ENCODE data around the gene SCFD2.
"Not testable (repeated sequence)": the region's sequence is repeated elsewhere in the genome, so short reads cannot be mapped to it uniquely, and the experiment has no call there.

SCFD2 gene

GRCh38 chr4:53346392-53346791 is 19.5 kb downstream of the SCFD2 start:
- DNase-seq (ENCODE audit: low read depth in 2 of 2), result not testable (repeated sequence)

GRCh38 chr4:53340145-53340544 is 25.7 kb downstream of the SCFD2 start:
- not testable (repeated sequence) for DNase-seq (ENCODE audit: low read depth in 2 of 2)

GRCh38 chr4:53334916-53335315 is 30.9 kb downstream of the SCFD2 start:
- DNase-seq (ENCODE audit: low read depth in 2 of 2), result not testable (repeated sequence)

GRCh38 chr4:53326535-53326934 is 39.3 kb downstream of the SCFD2 start:
- DNase-seq (ENCODE audit: low read depth in 2 of 2), result no peak

- no peak for DNase-seq (ENCODE audit: low read depth in 2 of 2)
These were observed 43.2 kb downstream of the SCFD2 start for GRCh38 chr4:53322696-53323095.

- DNase-seq (ENCODE audit: low read depth in 2 of 2), result no peak
These were observed 43.9 kb downstream of the SCFD2 start for GRCh38 chr4:53321984-53322289.

GRCh38 chr4:53321151-53321983 is 44.5 kb downstream of the SCFD2 start:
- no peak for DNase-seq (ENCODE audit: low read depth in 2 of 2)

- DNase-seq (ENCODE audit: low read depth in 2 of 2), result no peak
These were observed 50.6 kb downstream of the SCFD2 start for GRCh38 chr4:53315300-53315699.

GRCh38 chr4:53314252-53314651 is 51.6 kb downstream of the SCFD2 start:
- no peak for DNase-seq (ENCODE audit: low read depth in 2 of 2)

GRCh38 chr4:53313510-53313909 is 52.4 kb downstream of the SCFD2 start:
- no peak for DNase-seq (ENCODE audit: low read depth in 2 of 2)

GRCh38 chr4:53309321-53310040 is 56.4 kb downstream of the SCFD2 start:
- no peak for DNase-seq (ENCODE audit: low read depth in 2 of 2)

GRCh38 chr4:53307819-53308780 is 57.8 kb downstream of the SCFD2 start:
- no peak for DNase-seq (ENCODE audit: low read depth in 2 of 2)

GRCh38 chr4:53307210-53307609 is 58.7 kb downstream of the SCFD2 start:
- no peak for DNase-seq (ENCODE audit: low read depth in 2 of 2)

GRCh38 chr4:53306729-53307128 is 59.1 kb downstream of the SCFD2 start:
- no peak for DNase-seq (ENCODE audit: low read depth in 2 of 2)

GRCh38 chr4:53292209-53292608 is 73.7 kb downstream of the SCFD2 start:
- DNase-seq (ENCODE audit: low read depth in 2 of 2), result not testable (repeated sequence)

- DNase-seq (ENCODE audit: low read depth in 2 of 2), result no peak
These were observed 84.4 kb downstream of the SCFD2 start for GRCh38 chr4:53281438-53281837.

- no peak for DNase-seq (ENCODE audit: low read depth in 2 of 2)
These were observed 85.0 kb downstream of the SCFD2 start for GRCh38 chr4:53280846-53281245.

- DNase-seq (ENCODE audit: low read depth in 2 of 2), result no peak
These were observed 91.1 kb downstream of the SCFD2 start for GRCh38 chr4:53274609-53275268.

GRCh38 chr4:53273726-53274125 is 92.1 kb downstream of the SCFD2 start:
- DNase-seq (ENCODE audit: low read depth in 2 of 2), result no peak

GRCh38 chr4:53267026-53267425 is 98.8 kb downstream of the SCFD2 start:
- no peak for DNase-seq (ENCODE audit: low read depth in 2 of 2)

GRCh38 chr4:53255986-53256385 is 109.9 kb downstream of the SCFD2 start:
- not testable (repeated sequence) for DNase-seq (ENCODE audit: low read depth in 2 of 2)

GRCh38 chr4:53240573-53240972 is 125.3 kb downstream of the SCFD2 start:
- DNase-seq (ENCODE audit: low read depth in 2 of 2), result no peak
